IMR-90 (cell line): ENCODE results near the gene MED17. TPM values are rescaled to one million over a fixed set of nuclear protein-coding genes. Genes with fewer than 3 reads are reported as not detected.

Experiments
- ATAC-seq: fragments of 200-7000 bp; cut with Tn5 transposase; 2 replicates; pipeline ENCODE4 v1.9.1; 2020; ENCODE audit warnings: low read depth, mild to moderate bottlenecking, moderate library complexity
- BruUV-seq: library from RNA; stranded (reverse); fragments of 400-500 nt; replicated peaks from 2 replicates; lab custom pipeline; 2021; lab: Mats Ljungman, UMichigan
- CTCF ChIA-PET: fragments of 300-600 bp; formaldehyde crosslinking; extraction: SDS; loops from one replicate; lab custom pipeline; 2021; ENCODE audit warnings: antibody characterized with exemption; lab: Yijun Ruan, JAX
- POLR2A ChIA-PET: fragments of 300-600 bp; sonication (Branson Sonifier 250); formaldehyde crosslinking; loops from one replicate; lab custom pipeline; 2022; ENCODE audit warnings: antibody characterized with exemption; ENCODE audit not compliant: unreplicated experiment; lab: Charles Lee
- DNase-seq: peaks from one replicate; pipeline ENCODE4 v3.0.0; 2013
- H2AFZ ChIP-seq: replicated peaks from 2 replicates; pipeline ENCODE3; 2013; ENCODE audit warnings: low read length, mild to moderate bottlenecking; ENCODE audit not compliant: poor library complexity
- H2AK5ac ChIP-seq: 2 replicates; pipeline ENCODE4 v1.6.1; 2013; ENCODE audit warnings: low read depth, low read length, inconsistent platforms
- H2AK9ac ChIP-seq: replicated peaks from 2 replicates; pipeline ENCODE3; 2013; ENCODE audit warnings: mild to moderate bottlenecking, low read depth, low read length, moderate library complexity; ENCODE audit not compliant: poor library complexity
- H2BK120ac ChIP-seq: 2 replicates; pipeline ENCODE4 v1.6.1; 2013; ENCODE audit warnings: low read depth, low read length, inconsistent platforms
- H2BK15ac ChIP-seq: 3 replicates; pipeline ENCODE4 v1.6.1; 2013; ENCODE audit warnings: low read depth, low read length, inconsistent platforms
- H2BK20ac ChIP-seq: 2 replicates; pipeline ENCODE4 v1.6.1; 2013; ENCODE audit warnings: low read depth, mild to moderate bottlenecking, inconsistent platforms, low read length, moderate library complexity
- H2BK5ac ChIP-seq: 2 replicates; pipeline ENCODE4 v1.6.1; 2013; ENCODE audit warnings: mild to moderate bottlenecking, low read depth, low read length, inconsistent platforms; ENCODE audit not compliant: poor library complexity, severe bottlenecking
- H3K14ac ChIP-seq: replicated peaks from 2 replicates; pipeline ENCODE4 v1.6.1; 2013; ENCODE audit warnings: low read depth, low read length, inconsistent platforms
- H3K18ac ChIP-seq: 2 replicates; pipeline ENCODE4 v1.6.1; 2013; ENCODE audit warnings: low read depth, low read length, control low read depth
- H3K23ac ChIP-seq: 2 replicates; pipeline ENCODE4 v1.6.1; 2013; ENCODE audit warnings: low read depth, low read length, inconsistent platforms
- H3K27ac ChIP-seq: 2 replicates; pipeline ENCODE4 v1.5.1; 2013; ENCODE audit warnings: mild to moderate bottlenecking, control low read depth, low read length; ENCODE audit not compliant: insufficient read depth
- H3K27me3 ChIP-seq: 2 replicates; pipeline ENCODE4 v1.6.1; 2013; ENCODE audit warnings: low read length; ENCODE audit not compliant: control insufficient read depth, insufficient read depth
- H3K36me3 ChIP-seq: 2 replicates; pipeline ENCODE4 v1.6.1; 2013; ENCODE audit warnings: low read length, mixed read lengths; ENCODE audit not compliant: control insufficient read depth, insufficient read depth
- H3K4ac ChIP-seq: 2 replicates; pipeline ENCODE4 v1.6.1; 2013; ENCODE audit warnings: low read depth, low read length, inconsistent platforms
- H3K4me1 ChIP-seq: 2 replicates; pipeline ENCODE4 v1.6.1; 2013; ENCODE audit warnings: low read length, mixed read lengths; ENCODE audit not compliant: control insufficient read depth, insufficient read depth
- H3K4me2 ChIP-seq: 2 replicates; pipeline ENCODE4 v1.6.1; 2013; ENCODE audit warnings: low read depth, mild to moderate bottlenecking, control low read depth, low read length, moderate library complexity
- H3K4me3 ChIP-seq: 2 replicates; pipeline ENCODE4 v1.5.1; 2013; ENCODE audit warnings: low read depth, mild to moderate bottlenecking, control low read depth, low read length, moderate library complexity; ENCODE audit not compliant: insufficient read depth
- H3K56ac ChIP-seq: 2 replicates; pipeline ENCODE4 v1.6.1; 2013; ENCODE audit warnings: low read length, inconsistent platforms; ENCODE audit not compliant: insufficient read depth; ENCODE audit errors: extremely low read depth
- H3K79me1 ChIP-seq, 2 experiments: 2 replicates each; pipeline ENCODE4 v1.6.1; 2013; ENCODE audit warnings: low read length in 2 of 2, inconsistent platforms in 1 of 2, low read depth in 1 of 2
- H3K9ac ChIP-seq: 2 replicates; pipeline ENCODE4 v1.6.1; 2013; ENCODE audit warnings: low read depth, low read length, control low read depth
- H3K9me1 ChIP-seq: 2 replicates; pipeline ENCODE4 v1.6.1; 2013; ENCODE audit warnings: low read length, inconsistent platforms; ENCODE audit not compliant: insufficient read depth
- H3K9me3 ChIP-seq: 2 replicates; pipeline ENCODE4 v1.6.1; 2013; ENCODE audit warnings: low read length; ENCODE audit not compliant: control insufficient read depth, insufficient read depth
- H4K20me1 ChIP-seq: 2 replicates; pipeline ENCODE4 v1.6.1; 2013; ENCODE audit warnings: low read length, inconsistent platforms; ENCODE audit not compliant: insufficient read depth
- H4K5ac ChIP-seq: 2 replicates; pipeline ENCODE4 v1.6.1; 2013; ENCODE audit warnings: mild to moderate bottlenecking, low read depth, low read length, control low read depth
- H4K8ac ChIP-seq, 2 experiments: 2 replicates each; pipeline ENCODE4 v1.6.1; 2013; ENCODE audit warnings: low read depth in 2 of 2, low read length in 2 of 2, control low read depth in 1 of 2, inconsistent platforms in 1 of 2
- H4K91ac ChIP-seq: 2 replicates; pipeline ENCODE4 v1.6.1; 2013; ENCODE audit warnings: low read depth, low read length, inconsistent platforms; ENCODE audit not compliant: insufficient read depth
- BHLHE40 ChIP-seq: fragments of 150-350 bp; IDR thresholded peaks from 2 replicates; pipeline ENCODE4 v1.6.1; 2016; ENCODE audit warnings: mild to moderate bottlenecking, low read depth, low read length
- CEBPB ChIP-seq: IDR thresholded peaks from 2 replicates; pipeline ENCODE4 v1.6.1; 2012; ENCODE audit warnings: low read depth, low read length, improper control_type of control experiment
- CHD1 ChIP-seq: IDR thresholded peaks from 2 replicates; pipeline ENCODE4 v1.6.1; 2012; ENCODE audit warnings: low read depth, low read length, improper control_type of control experiment
- CTCF ChIP-seq: conservative IDR thresholded peaks from 2 replicates; pipeline ENCODE4 v1.5.1; 2012; ENCODE audit warnings: mild to moderate bottlenecking, low read depth, low read length, improper control_type of control experiment
- ELK1 ChIP-seq: fragments of 150-350 bp; IDR thresholded peaks from 2 replicates; pipeline ENCODE4 v1.6.1; 2016; ENCODE audit warnings: low read depth, mild to moderate bottlenecking, low read length, moderate library complexity, borderline replicate concordance
- FOS ChIP-seq: fragments of 150-350 bp; IDR thresholded peaks from 2 replicates; pipeline ENCODE4 v1.6.1; 2016; ENCODE audit warnings: low read depth, low read length
- MAFK ChIP-seq: IDR thresholded peaks from 2 replicates; pipeline ENCODE4 v1.6.1; 2012; ENCODE audit warnings: low read depth, low read length, improper control_type of control experiment
- MAZ ChIP-seq: IDR thresholded peaks from 2 replicates; pipeline ENCODE4 v1.6.1; 2012; ENCODE audit warnings: low read depth, mild to moderate bottlenecking, low read length, improper control_type of control experiment, moderate library complexity, borderline replicate concordance
- MXI1 ChIP-seq: IDR thresholded peaks from 2 replicates; pipeline ENCODE4 v1.6.1; 2012; ENCODE audit warnings: low read depth, mild to moderate bottlenecking, low read length, moderate library complexity, borderline replicate concordance
- NFE2L2 ChIP-seq: fragments of 150-350 bp; IDR thresholded peaks from 2 replicates; pipeline ENCODE4 v1.6.1; 2016; ENCODE audit warnings: low read depth, mild to moderate bottlenecking, low read length
- POLR2A ChIP-seq: IDR thresholded peaks from 2 replicates; pipeline ENCODE4 v1.6.1; 2012; ENCODE audit warnings: mild to moderate bottlenecking, low read depth, low read length
- RAD21 ChIP-seq: IDR thresholded peaks from 2 replicates; pipeline ENCODE4 v1.6.1; 2012; ENCODE audit warnings: low read length, improper control_type of control experiment
- RCOR1 ChIP-seq: IDR thresholded peaks from 2 replicates; pipeline ENCODE4 v1.6.1; 2012; ENCODE audit warnings: mild to moderate bottlenecking, low read length, improper control_type of control experiment; ENCODE audit not compliant: insufficient replicate concordance
- RFX5 ChIP-seq: IDR thresholded peaks from 2 replicates; pipeline ENCODE4 v1.8.0; 2012; ENCODE audit warnings: low read depth, mild to moderate bottlenecking, low read length, moderate library complexity
- SMC3 ChIP-seq: fragments of 150-350 bp; IDR thresholded peaks from 2 replicates; pipeline ENCODE4 v1.6.1; 2016; ENCODE audit warnings: low read depth, mild to moderate bottlenecking, antibody characterized with exemption, low read length, moderate library complexity
- WGBS, 2 experiments: methylation state at CpG; one replicate each; pipeline versions ENCODE4 v1.1.5 to v1.1.7; 2013; ENCODE audit warnings: missing lambda C conversion rate in 2 of 2; ENCODE audit not compliant: insufficient read length in 1 of 2; ENCODE audit errors: extremely low coverage in 2 of 2; 5-methylcytosine and 5-hydroxymethylcytosine counted together
- dilution Hi-C: fragments of 300-500 bp; cut with HindIII; formaldehyde crosslinking; loops from one replicate; pipeline ENCODE4 v1.14.3; 2018; ENCODE audit warnings: low sequenced_read_pairs; ENCODE audit not compliant: unreplicated experiment
- in situ Hi-C: fragments of 300-500 bp; cut with MboI; formaldehyde crosslinking; loops from 3 replicates; pipeline ENCODE4 v1.14.3; 2019; ENCODE audit warnings: low sequenced_read_pairs, inconsistent platforms, mixed read lengths
- intact Hi-C: fragments of 100-400 bp; cut with micrococcal nuclease; formaldehyde crosslinking; loops from 2 replicates; pipeline ENCODE4 v1.10.0; 2022
- polyA plus RNA-seq, 3 experiments: library from polyadenylated mRNA; depleted of rRNA; stranded (reverse); fragments of >200 nt; gene quantifications; 2 replicates each; pipeline ENCODE4 v1.2.3, GENCODE V29; 2012; ENCODE audit warnings: low replicate concordance in 1 of 3
- total RNA-seq: library from RNA; depleted of rRNA; stranded (reverse); fragments of >200 nt; gene quantifications from 2 replicates; pipeline ENCODE4 v1.2.3, GENCODE V29; 2012
- TF ChIP-seq, protein P1 (sequence below): fragments of 150-350 bp; IDR thresholded peaks from 2 replicates; pipeline ENCODE4 v1.6.1; 2017; ENCODE audit warnings: mild to moderate bottlenecking, antibody characterized with exemption, low read length, low read depth

The MED17 gene
- total and polyA plus RNA-seq, 2 of the 4 experiments (the other 2 are of a cell fraction) = 20.0 to 23.3 TPM

GRCh38 chr11:93838967-93839366 is 54.9 kb downstream of the MED17 start:
- no peak overlapping the region for H2BK120ac ChIP-seq
- no peak overlapping the region; the same call in 1 of the 2 replicates for H3K56ac ChIP-seq
- H3K4me1 ChIP-seq = no peaks in the 10 kb centered on the region
- TF ChIP-seq FOS (no peak), RFX5 (no peak), POLR2A (no peak), RAD21 (no peak), CEBPB (no peak), NFE2L2 (no peak), ELK1 (no peak), RCOR1 (no peak), CHD1 (no peak), CTCF (no peak), MXI1 (no peak), SMC3 (no peak), BHLHE40 (no peak), MAZ (no peak), MAFK (no peak)
- TF ChIP-seq, protein P1, sequence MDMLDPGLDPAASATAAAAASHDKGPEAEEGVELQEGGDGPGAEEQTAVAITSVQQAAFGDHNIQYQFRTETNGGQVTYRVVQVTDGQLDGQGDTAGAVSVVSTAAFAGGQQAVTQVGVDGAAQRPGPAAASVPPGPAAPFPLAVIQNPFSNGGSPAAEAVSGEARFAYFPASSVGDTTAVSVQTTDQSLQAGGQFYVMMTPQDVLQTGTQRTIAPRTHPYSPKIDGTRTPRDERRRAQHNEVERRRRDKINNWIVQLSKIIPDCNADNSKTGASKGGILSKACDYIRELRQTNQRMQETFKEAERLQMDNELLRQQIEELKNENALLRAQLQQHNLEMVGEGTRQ = no peak
- CTCF ChIA-PET = no interaction called here
- no peaks in the 10 kb centered on the region for H3K9me1 ChIP-seq
- H3K18ac ChIP-seq = no peak overlapping the region
- in situ Hi-C loops (no loop called here), intact Hi-C loops (no loop called here), dilution Hi-C loops (no loop called here)
- H3K36me3 ChIP-seq = no peaks in the 10 kb centered on the region
- no peak overlapping the region for H2AK9ac ChIP-seq
- no peak overlapping the region for H3K23ac ChIP-seq
- no peak overlapping the region for H2AK5ac ChIP-seq
- 82% methylated on average over 3 of the region's 8 CpGs; no CpG with 5 or more reads in 1 of the 2 experiments for WGBS, 2 experiments
- no peak overlapping the region for H3K4ac ChIP-seq
- no peak overlapping the region for H3K4me3 ChIP-seq
- no peaks in the 10 kb centered on the region for H3K79me1 ChIP-seq
- no TSS peak for BruUV-seq
- DNase-seq = no peak
- no peaks in the 10 kb centered on the region for H4K20me1 ChIP-seq
- H3K14ac ChIP-seq = no peak overlapping the region
- H3K27me3 ChIP-seq = peaks cover 2% of the 10 kb centered on the region; the same call in 1 of the 2 replicates
- no peak overlapping the region for H3K9ac ChIP-seq
- no peak overlapping the region for H2AFZ ChIP-seq
- H3K27ac ChIP-seq = no peak overlapping the region
- H3K4me2 ChIP-seq = no peak overlapping the region
- H4K8ac ChIP-seq = no peak overlapping the region
- no peaks in the 10 kb centered on the region for H3K9me3 ChIP-seq
- POLR2A ChIA-PET = interaction anchor here (0.6 kb wide), 1 partner anchor 12 kb away, joined by 6 read pairs; the partner anchor contains the start of gene VSTM5
- no peak overlapping the region for H2BK15ac ChIP-seq
- H2BK5ac ChIP-seq = no peak overlapping the region
- no peak overlapping the region for H4K5ac ChIP-seq
- H2BK20ac ChIP-seq = no peak overlapping the region
- ATAC-seq = no peak
- H4K91ac ChIP-seq = no peak overlapping the region
